Measurements from ENCODE around the gene ITGA11. TPM values are rescaled to one million over a fixed set of nuclear protein-coding genes. Genes with fewer than 3 reads are reported as not detected.

ITGA11 gene
- total and polyA plus RNA-seq, 2 of the 13 experiments (the other 11 are each of a cell fraction or from before 2014, with no cell fraction given), result not detected

DNA sequence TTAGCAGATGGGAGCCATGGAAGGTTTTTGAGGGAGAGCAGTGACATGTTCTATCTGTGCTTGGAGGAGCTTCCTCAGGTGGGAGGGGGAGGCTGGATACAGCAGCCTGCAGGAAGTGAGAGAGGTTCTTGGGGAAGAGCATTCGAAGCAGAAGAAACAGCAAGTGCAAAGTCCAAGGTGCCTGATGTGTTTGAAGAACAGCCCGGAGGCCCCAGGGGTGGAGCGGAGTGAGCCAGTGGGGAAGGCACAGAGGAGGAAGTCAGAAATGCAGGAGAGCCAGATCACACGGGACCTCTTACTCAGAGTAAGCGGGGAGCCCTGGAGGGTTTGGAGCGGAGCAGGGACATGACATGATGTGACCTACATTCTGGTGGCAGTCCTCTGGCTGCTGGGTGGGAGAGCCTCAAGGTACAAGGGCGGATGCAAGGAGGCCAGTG lies 10.8 kb downstream of the ITGA11 start:
- DNase-seq (ENCODE audit: low spot score) (no peak), ATAC-seq (peak; percentile 56), FAIRE-seq (no peak)
- TF ChIP-seq ZNF292 (CRISPR knock-in tag; IDR thresholded peaks at IDR 0.05; ENCODE audit: borderline replicate concordance, low read depth) (no peak), ZNF10 (CRISPR knock-in tag; IDR thresholded peaks at IDR 0.05; ENCODE audit: borderline replicate concordance, low read depth) (no peak), ASH2L (IDR thresholded peaks at IDR 0.05; ENCODE audit: insufficient read length, low read depth, low read length) (no peak), U2AF1 (optimal IDR thresholded peaks at IDR 0.05; ENCODE audit: low read depth, low read length) (no peak), ZNF569 (CRISPR knock-in tag; IDR thresholded peaks at IDR 0.05; ENCODE audit: borderline replicate concordance) (no peak), ZNF670 (CRISPR knock-in tag; IDR thresholded peaks at IDR 0.05; ENCODE audit: borderline replicate concordance) (no peak), PLRG1 (conservative IDR thresholded peaks at IDR 0.05) (no peak), CBFB (CRISPR knock-in tag; IDR thresholded peaks at IDR 0.05) (no peak)
- TF ChIP-seq, protein P1, sequence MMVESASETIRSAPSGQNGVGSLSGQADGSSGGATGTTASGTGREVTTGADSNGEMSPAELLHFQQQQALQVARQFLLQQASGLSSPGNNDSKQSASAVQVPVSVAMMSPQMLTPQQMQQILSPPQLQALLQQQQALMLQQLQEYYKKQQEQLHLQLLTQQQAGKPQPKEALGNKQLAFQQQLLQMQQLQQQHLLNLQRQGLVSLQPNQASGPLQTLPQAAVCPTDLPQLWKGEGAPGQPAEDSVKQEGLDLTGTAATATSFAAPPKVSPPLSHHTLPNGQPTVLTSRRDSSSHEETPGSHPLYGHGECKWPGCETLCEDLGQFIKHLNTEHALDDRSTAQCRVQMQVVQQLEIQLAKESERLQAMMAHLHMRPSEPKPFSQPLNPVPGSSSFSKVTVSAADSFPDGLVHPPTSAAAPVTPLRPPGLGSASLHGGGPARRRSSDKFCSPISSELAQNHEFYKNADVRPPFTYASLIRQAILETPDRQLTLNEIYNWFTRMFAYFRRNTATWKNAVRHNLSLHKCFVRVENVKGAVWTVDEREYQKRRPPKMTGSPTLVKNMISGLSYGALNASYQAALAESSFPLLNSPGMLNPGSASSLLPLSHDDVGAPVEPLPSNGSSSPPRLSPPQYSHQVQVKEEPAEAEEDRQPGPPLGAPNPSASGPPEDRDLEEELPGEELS (CRISPR knock-in tag; IDR thresholded peaks at IDR 0.05), result no peak
- TF ChIP-seq, protein P2, sequence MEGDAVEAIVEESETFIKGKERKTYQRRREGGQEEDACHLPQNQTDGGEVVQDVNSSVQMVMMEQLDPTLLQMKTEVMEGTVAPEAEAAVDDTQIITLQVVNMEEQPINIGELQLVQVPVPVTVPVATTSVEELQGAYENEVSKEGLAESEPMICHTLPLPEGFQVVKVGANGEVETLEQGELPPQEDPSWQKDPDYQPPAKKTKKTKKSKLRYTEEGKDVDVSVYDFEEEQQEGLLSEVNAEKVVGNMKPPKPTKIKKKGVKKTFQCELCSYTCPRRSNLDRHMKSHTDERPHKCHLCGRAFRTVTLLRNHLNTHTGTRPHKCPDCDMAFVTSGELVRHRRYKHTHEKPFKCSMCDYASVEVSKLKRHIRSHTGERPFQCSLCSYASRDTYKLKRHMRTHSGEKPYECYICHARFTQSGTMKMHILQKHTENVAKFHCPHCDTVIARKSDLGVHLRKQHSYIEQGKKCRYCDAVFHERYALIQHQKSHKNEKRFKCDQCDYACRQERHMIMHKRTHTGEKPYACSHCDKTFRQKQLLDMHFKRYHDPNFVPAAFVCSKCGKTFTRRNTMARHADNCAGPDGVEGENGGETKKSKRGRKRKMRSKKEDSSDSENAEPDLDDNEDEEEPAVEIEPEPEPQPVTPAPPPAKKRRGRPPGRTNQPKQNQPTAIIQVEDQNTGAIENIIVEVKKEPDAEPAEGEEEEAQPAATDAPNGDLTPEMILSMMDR (CRISPR knock-in tag; IDR thresholded peaks at IDR 0.05), result no peak
- Histone ChIP-seq H3K27me3 (ENCODE audit: control insufficient read depth in 1 of 2, insufficient read depth in 2 of 2, low read length in 2 of 2) (peaks cover 3 to 11% of the 10 kb centered on the region in 2 experiments; a peak in 3 of 5 replicates), H3K9me3 (ENCODE audit: low read length) (no peaks in the 10 kb centered on the region), H3K27ac (ENCODE audit: extremely low read length, insufficient read depth, low read length) (no peak overlapping the region), H3K4me3 (replicated peaks in 1 of 3; ENCODE audit: insufficient read depth in 1 of 3, low read depth in 2 of 3, low read length in 3 of 3) (no peak overlapping the region), H3K4me1 (ENCODE audit: insufficient read depth, low read length) (peaks cover 18% of the 10 kb centered on the region), H3K79me2 (ENCODE audit: insufficient read depth, low read length) (no peaks in the 10 kb centered on the region), H4K20me1 (ENCODE audit: insufficient read depth, low read length) (no peaks in the 10 kb centered on the region), H3K4me2 (ENCODE audit: low read depth, low read length) (no peak overlapping the region), H2AFZ (ENCODE audit: low read length) (no peak overlapping the region), H3K36me3 (replicated peaks in 1 of 2; ENCODE audit: control insufficient read depth in 1 of 2, insufficient read depth in 2 of 2, low read length in 2 of 2) (no peaks in the 10 kb centered on the region), H3K9ac (ENCODE audit: insufficient read depth, low read depth, low read length) (no peak overlapping the region)
- 11% methylated on average over 7 of the region's 7 CpGs for WGBS (ENCODE audit: low lambda C conversion rate)
- POLR2A ChIA-PET, result no interaction called here
- in situ Hi-C loops (cut with HindIII; ENCODE audit: extremely low pct_ligation_motif_present, low pct_unique_long_range_greater_than_20kb) (no loop called here), intact Hi-C loops (cut with micrococcal nuclease; ENCODE audit: unreplicated experiment) (no loop called here)
- CTCF ChIA-PET (ENCODE audit: low intra/inter-chr PET ratio, low total read pairs), result no interaction called here
- BruUV-seq (replicated peaks), result no TSS peak
